ENCODE results near the gene MIEF2.

GRCh38 chr17:18247613-18248001, 12.9 kb upstream of the MIEF2 start:
- TF ChIP-seq MXI1 (conservative IDR thresholded peaks at IDR 0.05; ENCODE audit: poor library complexity, severe bottlenecking) (no peak), CTCF (IDR thresholded peaks at IDR 0.05; ENCODE audit: poor library complexity, severe bottlenecking) (no peak)
